Measurements from ENCODE around the gene MARK3. TPM values are rescaled to one million over a fixed set of nuclear protein-coding genes. Genes with fewer than 3 reads are reported as not detected.
A peak's percentile ranks its signal among the peaks of the same experiment; 100 is the strongest.
"Not testable (repeated sequence)": the region's sequence is repeated elsewhere in the genome, so short reads cannot be mapped to it uniquely, and the experiment has no call there.

MARK3 gene
- total RNA-seq, 1 experiment from 2014 or later, result 81.9 TPM

- H3K27ac Mint-ChIP-seq, result no peak overlapping the region
- H2BK20ac ChIP-seq (ENCODE audit: low read depth, low read length, poor library complexity, severe bottlenecking), result no peak overlapping the region
- no peak overlapping the region for H3K23ac ChIP-seq (ENCODE audit: insufficient read length, low read depth, low read length)
- peak overlapping the region; percentile 25 for H3K18ac ChIP-seq (ENCODE audit: insufficient read length, low read depth, low read length)
- H2BK12ac ChIP-seq (ENCODE audit: insufficient read length, low read depth, low read length), result no peak overlapping the region
- H3K4ac ChIP-seq (ENCODE audit: low read depth, low read length), result no peak overlapping the region
- H2BK120ac ChIP-seq (ENCODE audit: low read depth, low read length, poor library complexity, severe bottlenecking), result no peak overlapping the region
- H3K4me2 ChIP-seq (ENCODE audit: insufficient read depth, insufficient read length, low read length), result no peak overlapping the region
- H3T11ph ChIP-seq (ENCODE audit: low read length), result no peak overlapping the region
- no peaks in the 10 kb centered on the region for H3K79me2 ChIP-seq (ENCODE audit: insufficient read depth, low read length)
- H4K8ac ChIP-seq (replicated peaks; ENCODE audit: insufficient read length, low read depth, low read length), result no peak overlapping the region
- no peaks in the 10 kb centered on the region for H3K23me2 ChIP-seq (ENCODE audit: insufficient read length, low read depth, low read length, poor library complexity, severe bottlenecking)
- H3K56ac ChIP-seq (ENCODE audit: insufficient read length, low read depth, low read length), result no peak overlapping the region
- no peak overlapping the region for H2AFZ ChIP-seq (ENCODE audit: low read length)
- H3K27ac ChIP-seq (ENCODE audit: insufficient read length, low read depth, low read length), result no peak overlapping the region
- no peaks in the 10 kb centered on the region for H4K20me1 ChIP-seq (ENCODE audit: control insufficient read depth, insufficient read depth, insufficient read length)
- no peaks in the 10 kb centered on the region for H3K9me3 ChIP-seq (ENCODE audit: control insufficient read depth, low read depth, low read length)
- no peak for DNase-seq
- H3K9me3 Mint-ChIP-seq, result no peaks in the 10 kb centered on the region; a peak in 1 of 5 replicates
- H3K14ac ChIP-seq (ENCODE audit: insufficient read depth, low read length), result no peak overlapping the region; the same call in 1 of the 2 replicates
- TF ChIP-seq CTCF (conservative IDR thresholded peaks at IDR 0.05), result no peak
- H3K27me3 Mint-ChIP-seq (ENCODE audit: low read depth), result peaks cover 3% of the 10 kb centered on the region
- H2BK15ac ChIP-seq (ENCODE audit: low read depth, low read length), result no peak overlapping the region
- no peak overlapping the region for H4K91ac ChIP-seq (ENCODE audit: insufficient read length, low read depth, low read length)
- peak overlapping the region; percentile 42 for H4K5ac ChIP-seq (ENCODE audit: insufficient read length, low read depth, low read length)
- H3K4me1 Mint-ChIP-seq, result peaks cover 17 to 22% of the 10 kb centered on the region in 2 experiments
- H3K79me1 ChIP-seq (ENCODE audit: insufficient read depth, low read depth, low read length, poor library complexity, severe bottlenecking), result no peaks in the 10 kb centered on the region
- H2AK5ac ChIP-seq (ENCODE audit: insufficient read length, low read length), result no peak overlapping the region
- H3K4me3 Mint-ChIP-seq, result no peak overlapping the region
- no peaks in the 10 kb centered on the region for H3K27me3 ChIP-seq (ENCODE audit: insufficient read depth, low read length)
- H3K4me1 ChIP-seq (ENCODE audit: insufficient read depth, low read length), result peaks cover 4% of the 10 kb centered on the region
- H3K36me3 Mint-ChIP-seq (ENCODE audit: insufficient read depth in 1 of 3, low read depth in 3 of 3), result no peaks in the 10 kb centered on the region
- H2BK5ac ChIP-seq (ENCODE audit: insufficient read length, low read length), result no peak overlapping the region
- no CpG with 5 or more reads among the region's 9 CpGs for WGBS (ENCODE audit: extremely low coverage, insufficient read length, low lambda C conversion rate)
- H3K9ac ChIP-seq (ENCODE audit: extremely low read depth, insufficient read length, low read length), result no peak overlapping the region
These were observed 29.1 kb upstream of the MARK3 start for GRCh38 chr14:103356024-103356682.

- H3K4me1 Mint-ChIP-seq, result peaks cover 17 to 22% of the 10 kb centered on the region in 2 experiments
- H2AFZ ChIP-seq (ENCODE audit: low read length); H3K4me1 ChIP-seq (ENCODE audit: insufficient read depth, low read length); H3K14ac ChIP-seq (ENCODE audit: insufficient read depth, low read length); H3K36me3 Mint-ChIP-seq (ENCODE audit: insufficient read depth in 1 of 3, low read depth in 3 of 3); H2BK15ac ChIP-seq (ENCODE audit: low read depth, low read length); H3K79me2 ChIP-seq (ENCODE audit: insufficient read depth, low read length); H3K9ac ChIP-seq (ENCODE audit: extremely low read depth, insufficient read length, low read length); H3K23me2 ChIP-seq (ENCODE audit: insufficient read length, low read depth, low read length, poor library complexity, severe bottlenecking); H4K20me1 ChIP-seq (ENCODE audit: control insufficient read depth, insufficient read depth, insufficient read length); H4K91ac ChIP-seq (ENCODE audit: insufficient read length, low read depth, low read length); H3K9me3 Mint-ChIP-seq; H3K23ac ChIP-seq (ENCODE audit: insufficient read length, low read depth, low read length); H3K4me3 Mint-ChIP-seq; H4K5ac ChIP-seq (ENCODE audit: insufficient read length, low read depth, low read length); H2BK5ac ChIP-seq (ENCODE audit: insufficient read length, low read length); H3K4me2 ChIP-seq (ENCODE audit: insufficient read depth, insufficient read length, low read length); DNase-seq; H3K27ac Mint-ChIP-seq; H3K4ac ChIP-seq (ENCODE audit: low read depth, low read length); H3K27ac ChIP-seq (ENCODE audit: insufficient read length, low read depth, low read length); H3T11ph ChIP-seq (ENCODE audit: low read length); H4K8ac ChIP-seq (replicated peaks; ENCODE audit: insufficient read length, low read depth, low read length); H2BK120ac ChIP-seq (ENCODE audit: low read depth, low read length, poor library complexity, severe bottlenecking); H2BK20ac ChIP-seq (ENCODE audit: low read depth, low read length, poor library complexity, severe bottlenecking); H3K56ac ChIP-seq (ENCODE audit: insufficient read length, low read depth, low read length); H3K18ac ChIP-seq (ENCODE audit: insufficient read length, low read depth, low read length); H3K27me3 ChIP-seq (ENCODE audit: insufficient read depth, low read length); H3K27me3 Mint-ChIP-seq (ENCODE audit: low read depth); H3K9me3 ChIP-seq (ENCODE audit: control insufficient read depth, low read depth, low read length); H3K79me1 ChIP-seq (ENCODE audit: insufficient read depth, low read depth, low read length, poor library complexity, severe bottlenecking); H2AK5ac ChIP-seq (ENCODE audit: insufficient read length, low read length); H2BK12ac ChIP-seq (ENCODE audit: insufficient read length, low read depth, low read length): not testable (repeated sequence)
- no CpG with 5 or more reads among the region's 10 CpGs for WGBS (ENCODE audit: extremely low coverage, insufficient read length, low lambda C conversion rate)
These were observed 27.7 kb upstream of the MARK3 start for GRCh38 chr14:103357552-103357951.

Data from H9 (cell line).